HEK293 (cell line): ENCODE data around the gene STAT2.
A peak's percentile ranks its signal among the peaks of the same experiment; 100 is the strongest.

Experiments
- CTCF ChIA-PET: fragments of 350-600 bp; formaldehyde crosslinking; extraction: SDS; loops from one replicate; lab custom pipeline; 2021; ENCODE audit warnings: antibody characterized with exemption; lab: Yijun Ruan, JAX
- POLR2A ChIA-PET: fragments of 300-600 bp; formaldehyde crosslinking; extraction: SDS; loops from one replicate; lab custom pipeline; 2020; ENCODE audit warnings: antibody characterized with exemption, inconsistent platforms; lab: Yijun Ruan, JAX
- H3K27ac ChIP-seq: fragments of 200-500 bp; sonication (Bioruptor generic); 2 replicates; pipeline ENCODE4 v1.5.1; 2014; ENCODE audit warnings: low read depth, low read length, control low read depth, inconsistent platforms; ENCODE audit errors: extremely low read depth
- H3K36me3 ChIP-seq, 2 experiments: fragments of 200-500 bp in 1 of 2; sonication (Bioruptor generic) in 1 of 2; 1 replicate in 1 of 2; 2 replicates in 1 of 2; pipeline ENCODE4 v1.5.1; 2014 to 2017; ENCODE audit warnings: inconsistent platforms in 2 of 2, low read length in 2 of 2; ENCODE audit not compliant: control insufficient read depth in 2 of 2, insufficient read depth in 1 of 2
- H3K4me1 ChIP-seq: fragments of 200-500 bp; sonication (Bioruptor generic); 2 replicates; pipeline ENCODE4 v1.5.1; 2014; ENCODE audit warnings: mild to moderate bottlenecking, low read length, inconsistent platforms; ENCODE audit not compliant: control insufficient read depth, insufficient read depth
- H3K4me3 ChIP-seq: 2 replicates; pipeline ENCODE4 v1.5.1; 2011; ENCODE audit warnings: low read depth, mild to moderate bottlenecking, control low read depth, low read length, moderate library complexity
- H3K9me3 ChIP-seq: fragments of 200-500 bp; sonication (Bioruptor generic); 2 replicates; pipeline ENCODE4 v1.5.1; 2014; ENCODE audit warnings: low read depth, low read length, inconsistent platforms; ENCODE audit not compliant: control insufficient read depth, insufficient read depth
- FEZF1 ChIP-seq: fragments of 450-650 bp; formaldehyde crosslinking; IDR thresholded peaks from 2 replicates; pipeline ENCODE4 v1.5.1; 2016; ENCODE audit warnings: missing biosample characterization, missing genetic modification characterization
- MZF1 ChIP-seq: fragments of 450-650 bp; formaldehyde crosslinking; IDR thresholded peaks from 2 replicates; pipeline ENCODE4 v1.5.1; 2017; ENCODE audit warnings: missing biosample characterization, missing genetic modification characterization, borderline replicate concordance
- OSR2 ChIP-seq: fragments of 450-650 bp; formaldehyde crosslinking; IDR thresholded peaks from 2 replicates; pipeline ENCODE4 v1.5.1; 2016; ENCODE audit warnings: missing biosample characterization, missing genetic modification characterization
- PRDM10 ChIP-seq: fragments of 450-650 bp; formaldehyde crosslinking; IDR thresholded peaks from 2 replicates; pipeline ENCODE4 v1.5.1; 2016; ENCODE audit warnings: missing biosample characterization, missing genetic modification characterization
- ZBTB17 ChIP-seq: fragments of 450-650 bp; formaldehyde crosslinking; IDR thresholded peaks from 2 replicates; pipeline ENCODE4 v1.5.1; 2016; ENCODE audit warnings: missing biosample characterization, missing genetic modification characterization
- ZNF24 ChIP-seq: fragments of 450-650 bp; formaldehyde crosslinking; IDR thresholded peaks from 2 replicates; pipeline ENCODE4 v1.5.1; 2016; ENCODE audit warnings: missing biosample characterization, missing genetic modification characterization
- ZNF362 ChIP-seq: fragments of 450-650 bp; formaldehyde crosslinking; IDR thresholded peaks from 2 replicates; pipeline ENCODE4 v1.5.1; 2016; ENCODE audit warnings: missing biosample characterization, missing genetic modification characterization
- ZNF600 ChIP-seq: fragments of 450-650 bp; formaldehyde crosslinking; IDR thresholded peaks from 2 replicates; pipeline ENCODE4 v1.5.1; 2016; ENCODE audit warnings: missing biosample characterization, missing genetic modification characterization
- ZNF610 ChIP-seq: fragments of 450-650 bp; formaldehyde crosslinking; IDR thresholded peaks from 2 replicates; pipeline ENCODE4 v1.5.1; 2016; ENCODE audit warnings: missing biosample characterization, missing genetic modification characterization, borderline replicate concordance
- ZNF654 ChIP-seq: fragments of 450-650 bp; formaldehyde crosslinking; IDR thresholded peaks from 2 replicates; pipeline ENCODE4 v1.5.1; 2016; ENCODE audit warnings: low read depth, missing biosample characterization, missing genetic modification characterization

Gene STAT2

GRCh38 chr12:56377310-56377988 lies 17.5 kb upstream of the STAT2 start:
- no peak for TF ChIP-seq ZNF362 (tag by site-specific recombination)
- peak; percentile 36 for TF ChIP-seq ZNF654 (tag by site-specific recombination)
- TF ChIP-seq FEZF1: peak; percentile 71
- peak; percentile 50 for TF ChIP-seq ZBTB17 (tag by site-specific recombination)
- ChIA-PET CTCF (interaction anchor here (0.9 to 1.9 kb wide), 4 partner anchors 16 to 86 kb away, joined by 3 to 10 read pairs (median 4); no protein-coding TSS in a partner anchor), POLR2A (interaction anchor here (1.0 kb wide), 1 partner anchor 18 kb away, joined by 3 read pairs; the partner anchor contains the start of gene STAT2)
- Histone ChIP-seq H3K4me1 (no peaks in the 10 kb centered on the region), H3K36me3 (no peaks in the 10 kb centered on the region), H3K27ac (no peak overlapping the region), H3K4me3 (no peak overlapping the region), H3K9me3 (no peaks in the 10 kb centered on the region)

GRCh38 chr12:56375598-56376434 lies 15.9 kb upstream of the STAT2 start:
- H3K4me3 ChIP-seq: no peak overlapping the region
- CTCF ChIA-PET: interaction anchor here (0.6 to 0.9 kb wide), 2 partner anchors 11 to 88 kb away, joined by 3 to 5 read pairs; no protein-coding TSS in a partner anchor

More at GRCh38 chr12:56375598-56376434, 15.9 kb upstream of the STAT2 start:
- Histone ChIP-seq H3K36me3 (no peaks in the 10 kb centered on the region), H3K27ac (no peak overlapping the region), H3K9me3 (no peaks in the 10 kb centered on the region)
- TF ChIP-seq ZNF24 (tag by site-specific recombination) (no peak), MZF1 (tag by site-specific recombination) (no peak), OSR2 (tag by site-specific recombination) (no peak), ZBTB17 (tag by site-specific recombination) (no peak), ZNF600 (tag by site-specific recombination) (no peak), ZNF610 (no peak), PRDM10 (tag by site-specific recombination) (peak; percentile 59)
- TF ChIP-seq, all 188 proteins: peak for 1
- H3K4me1 ChIP-seq: no peaks in the 10 kb centered on the region
- POLR2A ChIA-PET: interaction anchor here (1.0 kb wide), 1 partner anchor 16 kb away, joined by 4 read pairs; the partner anchor contains the start of gene STAT2
